DMS153 treated with DMSO at 0.1 percent for 48 hours (cell line): ENCODE measurements around the gene NXF1.

Experiments
- DNase-seq: peaks from one replicate; lab custom pipeline; 2025; ENCODE audit not compliant: unreplicated experiment; lab: John Stamatoyannopoulos, UW

The NXF1 gene

DNA sequence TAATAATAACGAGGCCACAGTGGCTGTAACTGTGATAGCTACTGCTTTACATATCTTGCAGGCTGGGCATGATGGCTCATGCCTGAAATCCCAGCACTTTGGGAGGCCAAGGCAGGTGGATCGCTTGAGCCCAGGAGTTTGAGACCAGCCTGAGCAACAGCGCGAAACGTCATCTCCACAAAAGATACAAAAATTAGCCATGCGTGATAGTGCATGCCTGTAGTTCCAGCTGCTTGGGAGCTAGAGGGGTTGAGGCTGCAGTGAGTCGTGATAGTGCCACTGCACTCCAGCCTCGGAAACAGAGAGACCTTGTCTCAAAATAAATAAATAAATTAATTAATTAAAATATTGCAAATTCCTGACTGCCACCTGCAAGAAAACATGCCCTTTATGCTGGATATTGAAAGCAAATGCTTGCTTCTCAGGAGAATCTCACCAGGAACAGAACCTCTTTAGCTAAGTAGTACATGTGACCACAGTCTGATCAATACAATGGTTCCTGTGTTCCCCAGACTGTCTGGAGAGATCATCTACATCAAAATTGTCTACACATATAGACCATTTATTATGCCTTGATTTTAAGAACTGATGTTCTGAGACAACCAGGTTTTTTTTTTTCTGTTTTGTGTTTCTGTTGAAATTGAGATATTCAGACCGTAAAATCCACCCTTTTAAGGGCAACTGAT is 57.6 kb downstream of the NXF1 start:
- no peak for DNase-seq
